ENCODE data around the gene CLEC16A.

The CLEC16A gene

GRCh38 chr16:11099672-11100205, 155.4 kb downstream of the CLEC16A start:
- Histone ChIP-seq H3K27ac (replicated peaks) (no peak overlapping the region), H3K27me3 (ENCODE audit: insufficient read depth, poor library complexity, severe bottlenecking) (no peaks in the 10 kb centered on the region), H3K4me3 (replicated peaks; ENCODE audit: insufficient read depth, low read length) (no peak overlapping the region)
- no peak for DNase-seq (ENCODE audit: low read depth in 1 of 2, low spot score in 1 of 2)
- TF ChIP-seq POLR2AphosphoS5 (IDR thresholded peaks at IDR 0.05; ENCODE audit: low read depth) (no peak), REST (IDR thresholded peaks at IDR 0.05; ENCODE audit: insufficient replicate concordance, low read depth) (no peak), SPI1 (IDR thresholded peaks at IDR 0.05; ENCODE audit: borderline replicate concordance, low read depth) (no peak), GABPA (IDR thresholded peaks at IDR 0.05; ENCODE audit: low read depth) (no peak)
- TF ChIP-seq, protein P1, sequence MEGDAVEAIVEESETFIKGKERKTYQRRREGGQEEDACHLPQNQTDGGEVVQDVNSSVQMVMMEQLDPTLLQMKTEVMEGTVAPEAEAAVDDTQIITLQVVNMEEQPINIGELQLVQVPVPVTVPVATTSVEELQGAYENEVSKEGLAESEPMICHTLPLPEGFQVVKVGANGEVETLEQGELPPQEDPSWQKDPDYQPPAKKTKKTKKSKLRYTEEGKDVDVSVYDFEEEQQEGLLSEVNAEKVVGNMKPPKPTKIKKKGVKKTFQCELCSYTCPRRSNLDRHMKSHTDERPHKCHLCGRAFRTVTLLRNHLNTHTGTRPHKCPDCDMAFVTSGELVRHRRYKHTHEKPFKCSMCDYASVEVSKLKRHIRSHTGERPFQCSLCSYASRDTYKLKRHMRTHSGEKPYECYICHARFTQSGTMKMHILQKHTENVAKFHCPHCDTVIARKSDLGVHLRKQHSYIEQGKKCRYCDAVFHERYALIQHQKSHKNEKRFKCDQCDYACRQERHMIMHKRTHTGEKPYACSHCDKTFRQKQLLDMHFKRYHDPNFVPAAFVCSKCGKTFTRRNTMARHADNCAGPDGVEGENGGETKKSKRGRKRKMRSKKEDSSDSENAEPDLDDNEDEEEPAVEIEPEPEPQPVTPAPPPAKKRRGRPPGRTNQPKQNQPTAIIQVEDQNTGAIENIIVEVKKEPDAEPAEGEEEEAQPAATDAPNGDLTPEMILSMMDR (IDR thresholded peaks at IDR 0.05; ENCODE audit: insufficient read depth, low read length) = no peak

DNA sequence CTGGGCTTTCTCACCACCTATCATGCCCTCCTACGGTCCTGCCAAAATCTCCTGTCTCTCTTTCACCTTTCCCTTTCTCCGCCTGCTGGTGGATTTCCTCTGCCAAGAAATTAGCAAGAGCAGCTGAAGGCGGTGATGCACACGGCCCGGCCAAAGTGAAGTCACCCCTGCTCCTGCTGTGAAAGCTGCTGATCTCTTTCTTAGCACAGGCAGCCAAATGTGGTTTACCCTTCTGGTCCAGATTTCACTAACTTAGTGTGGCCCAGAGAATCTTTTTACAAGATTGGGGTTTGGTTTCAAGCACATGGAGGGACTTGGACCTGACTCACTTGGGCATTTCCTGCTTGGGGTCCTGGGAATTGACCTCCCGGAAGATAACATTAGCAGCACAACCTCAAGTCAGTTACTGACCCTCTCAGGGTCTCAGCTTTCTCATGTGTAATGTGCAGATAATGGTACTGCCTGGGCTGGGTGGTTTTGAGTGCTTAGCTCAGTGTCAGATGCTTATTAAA, 155.9 kb downstream of the CLEC16A start:
- TF ChIP-seq GABPA (IDR thresholded peaks at IDR 0.05; ENCODE audit: low read depth) (no peak), POLR2AphosphoS5 (IDR thresholded peaks at IDR 0.05; ENCODE audit: low read depth) (no peak), SPI1 (IDR thresholded peaks at IDR 0.05; ENCODE audit: borderline replicate concordance, low read depth) (no peak), REST (IDR thresholded peaks at IDR 0.05; ENCODE audit: insufficient replicate concordance, low read depth) (no peak)
- TF ChIP-seq, protein P1 (IDR thresholded peaks at IDR 0.05; ENCODE audit: insufficient read depth, low read length) = no peak
- H3K27ac ChIP-seq (replicated peaks) = no peak overlapping the region
- H3K4me3 ChIP-seq (replicated peaks; ENCODE audit: insufficient read depth, low read length) = no peak overlapping the region
- no peaks in the 10 kb centered on the region for H3K27me3 ChIP-seq (ENCODE audit: insufficient read depth, poor library complexity, severe bottlenecking)
- DNase-seq (ENCODE audit: low read depth in 1 of 2, low spot score in 1 of 2) = no peak

- TF ChIP-seq GABPA (IDR thresholded peaks at IDR 0.05; ENCODE audit: low read depth) (no peak), REST (IDR thresholded peaks at IDR 0.05; ENCODE audit: insufficient replicate concordance, low read depth) (no peak), SPI1 (IDR thresholded peaks at IDR 0.05; ENCODE audit: borderline replicate concordance, low read depth) (no peak), POLR2AphosphoS5 (IDR thresholded peaks at IDR 0.05; ENCODE audit: low read depth) (no peak)
- TF ChIP-seq, protein P1 (IDR thresholded peaks at IDR 0.05; ENCODE audit: insufficient read depth, low read length) = no peak
- H3K27ac ChIP-seq (replicated peaks) = no peak overlapping the region
- H3K27me3 ChIP-seq (ENCODE audit: insufficient read depth, poor library complexity, severe bottlenecking) = no peaks in the 10 kb centered on the region
- no peak overlapping the region for H3K4me3 ChIP-seq (replicated peaks; ENCODE audit: insufficient read depth, low read length)
- DNase-seq (ENCODE audit: low read depth in 1 of 2, low spot score in 1 of 2) = no peak
Observed at GRCh38 chr16:11101283-11101682, 156.9 kb downstream of the CLEC16A start.

Data from HL-60 (cell line).